Activated CD8-positive, alpha-beta memory T cell treated with anti-CD3 and anti-CD28 coated beads for 24 hours (primary cell): Measurements from ENCODE around the gene UBR3.
"Not testable (repeated sequence)": the region's sequence is repeated elsewhere in the genome, so short reads cannot be mapped to it uniquely, and the experiment has no call there.

ENCODE experiments used
- DNase-seq: peaks from one replicate; pipeline ENCODE4 v3.0.0-alpha.2; 2020

The UBR3 gene

DNA sequence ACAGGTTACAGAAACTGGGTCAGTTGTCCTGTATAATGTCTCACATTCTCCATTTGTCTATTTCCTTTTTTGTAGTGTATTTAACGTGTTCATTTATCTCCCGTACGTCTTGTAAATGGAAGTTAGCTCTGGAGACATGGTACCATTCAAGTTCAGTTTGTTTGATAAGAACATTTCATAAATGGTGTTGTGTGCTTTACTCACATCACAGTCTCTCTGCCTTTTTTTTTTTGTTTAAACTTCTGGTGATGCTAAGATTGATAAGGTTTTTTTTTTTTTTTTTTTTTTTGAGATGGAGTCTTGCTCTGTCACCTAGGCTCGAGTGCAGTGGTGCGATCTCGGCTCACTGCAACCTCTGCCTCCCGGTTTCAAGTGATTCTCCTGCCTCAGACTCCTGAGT is 41.7 kb downstream of the UBR3 start:
- no peak for DNase-seq

DNA sequence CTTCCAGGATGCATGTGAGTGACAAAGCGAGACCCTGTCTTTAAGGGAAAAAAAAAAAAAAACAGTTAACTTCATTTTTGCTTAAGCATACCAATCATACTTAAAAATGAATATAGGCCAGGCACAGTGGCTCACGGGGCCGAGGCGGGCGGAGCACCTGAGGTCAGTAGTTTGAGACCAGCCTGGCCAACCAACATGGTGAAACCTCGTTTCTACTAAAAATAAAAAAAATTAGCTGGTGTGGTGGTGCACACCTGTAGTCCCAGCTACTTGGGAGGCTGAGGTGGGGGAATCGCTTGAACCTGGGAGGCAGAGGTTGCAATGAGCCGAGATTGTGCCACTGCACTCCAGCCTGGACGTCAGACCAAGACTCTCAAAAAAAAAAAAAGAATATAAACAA is 44.1 kb downstream of the UBR3 start:
- not testable (repeated sequence) for DNase-seq

DNA sequence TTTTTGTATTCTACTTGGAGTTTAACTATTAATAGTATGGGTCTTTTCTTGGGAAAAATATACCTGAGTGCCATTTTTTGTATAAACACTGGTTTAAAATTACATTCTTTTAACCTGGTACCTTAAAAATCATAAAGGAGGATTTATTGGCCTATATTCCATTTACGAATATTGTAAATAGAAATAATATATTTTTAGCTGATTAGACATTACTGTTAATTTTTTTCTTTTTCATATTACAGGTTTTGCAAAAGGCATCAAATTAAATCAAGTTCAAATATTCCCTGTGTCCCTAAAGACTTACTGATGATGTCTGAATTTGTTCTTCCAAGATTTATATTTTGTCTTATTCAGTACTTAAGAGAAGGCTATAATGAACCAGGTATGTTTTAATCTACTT is 44.7 kb downstream of the UBR3 start:
- DNase-seq: no peak

DNA sequence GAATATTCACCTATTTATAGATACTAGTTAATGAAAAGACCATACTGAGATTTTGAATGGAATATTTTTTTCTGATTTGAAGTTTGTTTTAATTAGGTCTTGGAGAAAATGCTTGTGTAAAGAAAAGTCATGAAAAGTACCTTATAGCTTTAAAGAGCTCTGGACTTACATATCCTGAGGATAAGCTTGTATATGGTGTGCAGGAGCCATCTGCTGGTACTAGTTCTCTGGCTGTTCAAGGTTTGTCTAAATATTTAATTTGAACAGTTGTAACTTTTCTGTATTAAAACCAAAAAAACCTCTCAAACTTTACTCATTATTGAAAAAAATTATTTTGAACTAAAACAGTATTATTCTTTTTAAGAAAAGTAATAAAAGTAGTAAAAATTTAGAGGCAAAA is 50.1 kb downstream of the UBR3 start:
- DNase-seq: no peak

DNA sequence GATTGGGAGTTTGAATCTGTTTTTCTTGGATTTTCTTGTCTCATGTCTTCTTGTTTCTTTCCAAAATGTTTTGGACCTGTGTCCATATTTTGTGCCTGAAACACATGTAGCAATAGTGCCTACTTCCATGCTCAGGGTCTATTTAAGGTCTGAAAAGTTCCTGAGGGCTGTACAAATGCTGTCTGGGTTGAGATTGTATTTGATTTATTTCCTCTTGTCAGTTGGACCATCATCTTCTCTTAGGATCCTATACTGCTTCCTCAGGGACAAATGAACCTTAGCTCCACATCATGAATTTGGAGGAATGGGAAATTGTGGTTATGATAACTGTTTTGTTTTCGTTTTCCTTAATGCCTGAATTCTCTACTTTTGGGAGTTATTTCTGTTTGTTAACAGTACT is 59.9 kb downstream of the UBR3 start:
- no peak for DNase-seq

DNA sequence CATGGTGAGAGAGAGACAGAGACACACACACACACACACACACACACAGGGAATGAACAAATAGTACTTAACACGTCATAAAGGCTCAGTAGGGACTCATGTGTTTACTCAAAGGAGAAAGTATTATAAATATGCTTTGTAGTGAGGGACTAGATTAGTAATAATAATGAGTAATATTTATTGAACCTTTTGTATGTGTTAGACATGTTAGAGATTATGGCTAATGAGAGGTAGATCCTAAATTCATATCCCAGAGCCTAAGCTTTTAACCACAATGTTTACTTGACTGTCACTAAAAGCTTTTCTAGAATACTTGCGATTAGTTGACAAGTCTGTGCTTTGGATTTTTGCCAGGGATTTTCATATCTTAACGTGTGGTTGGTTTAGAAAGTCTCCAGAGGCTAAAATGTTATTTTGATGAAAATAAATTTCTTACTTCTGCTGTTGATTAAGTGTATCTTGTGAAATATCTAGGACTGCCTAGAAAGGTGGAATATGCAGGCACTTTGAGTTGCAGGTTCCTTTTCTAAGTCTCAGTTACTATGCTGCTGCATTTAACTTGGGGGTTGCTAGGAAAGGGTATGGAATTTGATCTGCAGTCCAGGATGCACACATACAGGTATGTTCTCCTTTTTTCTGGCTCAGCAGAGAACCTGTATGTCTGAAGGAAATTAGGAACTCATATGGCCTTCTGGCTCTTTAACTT is 64.5 kb downstream of the UBR3 start:
- no peak for DNase-seq

DNA sequence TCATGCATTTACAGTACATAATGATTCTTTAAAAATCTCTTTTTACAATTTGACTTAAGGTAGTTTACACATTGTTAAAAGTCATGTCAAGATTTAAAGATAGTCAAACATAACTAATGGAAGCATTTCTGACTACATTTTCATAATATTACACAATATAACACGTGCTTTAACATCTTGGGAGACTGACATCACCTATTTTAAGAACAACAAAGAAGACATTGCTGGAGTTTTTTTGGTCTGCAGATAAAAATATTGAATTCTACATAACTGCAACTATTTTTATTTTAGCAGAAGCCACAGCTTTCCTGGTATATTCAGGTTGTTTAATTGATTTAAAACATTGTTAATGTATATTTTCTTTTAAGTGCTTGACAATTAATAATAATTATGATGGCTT is 65.7 kb downstream of the UBR3 start:
- no peak for DNase-seq

DNA sequence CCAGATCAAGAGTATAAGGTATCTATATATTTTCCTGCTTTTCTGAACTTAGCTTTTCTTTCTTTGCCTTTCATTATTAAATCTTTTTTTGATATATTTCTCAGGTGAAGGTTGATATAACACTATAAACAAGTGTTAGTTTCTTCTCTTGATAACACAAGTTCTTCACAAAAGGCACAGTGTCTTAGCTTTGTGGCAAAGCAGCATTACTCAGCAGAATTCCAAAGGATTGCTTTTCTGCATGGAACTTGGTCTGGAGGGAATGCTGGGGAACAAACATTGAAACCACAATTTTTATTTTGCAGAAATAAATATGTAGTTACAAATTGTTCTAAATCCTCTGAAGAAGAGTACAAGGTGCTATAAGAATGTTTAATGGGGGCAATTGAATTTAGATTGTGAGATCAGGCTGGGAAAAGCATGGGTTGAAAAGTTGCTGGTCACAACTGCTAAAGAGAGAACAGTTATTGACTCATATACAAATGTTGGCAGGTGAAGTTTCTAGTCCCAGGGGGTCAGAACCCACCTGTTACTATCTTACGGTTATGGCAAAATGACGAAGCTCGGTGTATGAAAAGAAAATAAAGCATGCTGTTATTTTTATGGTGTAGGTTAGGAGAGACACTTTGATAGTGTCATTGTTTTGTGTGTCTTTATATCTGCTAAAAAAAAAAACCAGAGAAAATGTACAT is 68.2 kb downstream of the UBR3 start:
- DNase-seq: no peak

DNA sequence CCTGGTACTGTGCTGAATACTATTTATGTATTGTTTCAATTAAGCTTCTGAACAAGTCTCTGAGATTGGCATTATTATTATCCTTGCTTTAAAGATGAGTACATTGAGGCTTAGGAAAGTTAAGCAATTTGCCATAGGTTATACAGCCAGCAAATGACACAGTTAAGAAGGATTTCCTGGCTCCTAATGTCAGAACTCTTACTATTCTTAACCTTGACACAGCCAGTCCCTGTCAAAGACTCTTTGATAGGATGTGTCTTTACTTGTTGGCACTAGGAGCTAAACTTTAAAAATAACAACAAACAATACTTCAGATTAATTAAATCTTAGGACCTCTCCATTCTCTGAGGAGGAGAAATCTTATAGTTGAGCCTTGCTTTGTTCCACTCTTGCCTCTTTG is 70.6 kb downstream of the UBR3 start:
- no peak for DNase-seq

DNA sequence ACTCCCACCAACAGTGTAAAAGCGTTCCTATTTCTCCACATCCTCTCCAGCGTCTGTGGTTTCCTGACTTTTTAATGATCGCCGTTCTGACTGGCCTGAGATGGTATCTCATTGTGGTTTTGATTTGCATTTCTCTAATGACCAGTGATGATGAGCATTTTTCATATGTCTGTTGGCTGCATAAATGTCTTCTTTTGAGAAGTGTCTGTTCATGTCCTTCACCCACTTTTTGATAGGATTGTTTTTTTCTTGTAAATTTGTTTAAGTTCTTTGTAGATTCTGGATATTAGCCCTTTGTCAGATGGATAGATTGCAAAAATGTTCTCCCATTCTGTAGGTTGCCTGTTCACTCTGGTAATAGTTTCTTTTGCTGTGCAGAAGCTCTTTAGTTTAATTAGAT is 72.8 kb downstream of the UBR3 start:
- not testable (repeated sequence) for DNase-seq

DNA sequence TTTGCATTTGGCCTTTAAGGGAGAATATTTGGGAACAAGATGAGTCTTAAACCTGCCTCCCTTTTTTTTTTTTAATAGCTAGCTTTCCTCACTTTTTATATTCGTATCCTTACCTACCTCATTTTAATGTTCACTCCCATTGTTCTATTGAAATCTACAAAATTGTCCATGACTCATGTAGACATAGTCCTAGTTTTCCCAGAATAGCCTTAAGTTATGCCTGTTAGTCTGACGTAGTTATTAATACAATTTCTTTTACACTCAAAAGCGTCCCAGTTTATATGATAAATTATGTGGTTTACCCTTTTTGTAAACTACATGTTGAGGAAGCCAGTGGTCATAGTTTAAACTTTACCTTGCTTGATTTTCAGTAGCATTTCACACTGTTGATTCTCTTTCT is 73.4 kb downstream of the UBR3 start:
- DNase-seq: no peak

DNA sequence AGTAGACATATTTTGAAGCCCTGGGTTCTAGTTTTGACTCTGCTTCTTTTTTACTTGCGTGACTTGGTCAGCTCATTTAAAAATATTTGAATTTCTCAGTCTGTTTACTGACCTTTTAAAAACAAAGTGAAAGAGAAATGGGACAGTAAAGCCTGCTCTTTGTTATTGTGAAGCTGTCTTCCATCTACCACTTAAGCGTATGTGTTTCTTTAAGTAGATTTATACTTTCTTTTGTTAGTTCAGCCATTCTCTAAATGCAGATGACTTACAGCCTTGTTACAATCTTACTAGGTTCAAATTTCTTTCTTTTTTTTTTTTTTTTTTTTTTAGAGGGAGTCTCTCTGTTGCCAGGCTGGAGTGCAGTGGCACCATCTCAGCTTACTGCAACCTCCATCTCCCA is 79.5 kb downstream of the UBR3 start:
- no peak for DNase-seq

DNA sequence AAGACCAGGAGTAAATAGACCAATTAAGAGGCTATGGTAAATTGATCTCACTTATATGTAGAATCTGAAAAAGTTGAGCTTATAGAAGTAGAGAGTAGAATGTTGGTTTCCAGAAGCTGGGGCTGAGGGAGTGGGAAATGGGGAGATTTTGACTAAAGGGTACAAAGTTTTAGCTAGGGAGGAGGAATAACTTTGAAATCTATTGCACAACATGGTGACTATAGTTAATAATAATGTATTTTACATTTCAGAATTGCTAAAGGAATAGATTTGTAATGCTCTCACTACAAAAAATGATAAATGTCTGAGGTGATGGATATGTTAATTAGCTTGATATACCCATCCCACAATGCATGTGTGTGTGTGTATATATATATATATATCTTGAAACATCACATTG is 82.1 kb downstream of the UBR3 start:
- no peak for DNase-seq

DNA sequence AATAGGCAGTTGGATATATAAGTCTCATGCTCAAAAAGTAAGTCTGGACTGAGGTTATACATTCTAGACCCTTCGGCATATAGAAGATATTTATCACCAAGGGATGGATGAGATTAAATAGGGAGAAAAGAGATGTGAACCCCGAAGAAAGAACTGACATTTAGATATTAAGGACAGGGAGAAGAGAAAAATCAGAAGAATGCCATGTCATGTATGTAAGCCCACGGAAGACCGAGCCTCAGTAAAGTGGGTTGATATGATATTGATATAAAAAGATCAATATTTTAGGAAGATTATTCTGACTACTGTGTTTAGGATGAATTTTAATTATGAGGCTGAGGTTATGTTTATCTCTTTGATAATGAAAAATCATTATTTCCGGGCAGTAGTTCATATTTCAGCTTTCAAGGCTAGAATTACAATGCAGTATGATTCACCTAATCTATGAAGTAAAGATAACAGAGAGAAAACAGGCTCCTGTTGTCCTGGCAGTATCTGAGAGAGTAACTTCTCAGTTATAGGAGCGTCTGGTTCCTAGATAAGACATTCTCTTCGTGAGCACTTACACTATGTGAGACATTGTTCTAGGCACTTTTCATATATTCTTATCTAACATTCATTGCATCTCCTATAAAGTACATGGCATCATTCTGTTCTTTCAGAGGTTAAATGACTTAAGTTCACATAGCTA is 83.0 kb downstream of the UBR3 start:
- DNase-seq: no peak

DNA sequence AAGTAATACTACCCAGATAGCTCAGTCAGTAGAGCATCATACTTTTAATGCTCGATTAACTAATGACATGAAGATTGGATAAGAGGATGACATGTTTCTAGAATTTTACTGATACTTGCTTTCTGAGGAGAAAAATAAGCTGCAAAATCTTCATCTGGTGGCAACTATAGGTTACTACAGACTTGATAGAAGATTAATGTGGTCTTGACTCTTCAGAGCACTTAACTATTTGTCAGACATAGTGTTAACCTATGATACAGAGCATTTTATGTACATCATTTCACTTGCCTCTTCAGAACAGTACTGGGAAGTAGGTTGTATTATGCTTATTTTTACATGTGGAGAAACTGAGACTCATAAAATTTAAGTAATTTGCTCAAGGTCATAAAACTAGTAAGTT is 83.9 kb downstream of the UBR3 start:
- DNase-seq: no peak

DNA sequence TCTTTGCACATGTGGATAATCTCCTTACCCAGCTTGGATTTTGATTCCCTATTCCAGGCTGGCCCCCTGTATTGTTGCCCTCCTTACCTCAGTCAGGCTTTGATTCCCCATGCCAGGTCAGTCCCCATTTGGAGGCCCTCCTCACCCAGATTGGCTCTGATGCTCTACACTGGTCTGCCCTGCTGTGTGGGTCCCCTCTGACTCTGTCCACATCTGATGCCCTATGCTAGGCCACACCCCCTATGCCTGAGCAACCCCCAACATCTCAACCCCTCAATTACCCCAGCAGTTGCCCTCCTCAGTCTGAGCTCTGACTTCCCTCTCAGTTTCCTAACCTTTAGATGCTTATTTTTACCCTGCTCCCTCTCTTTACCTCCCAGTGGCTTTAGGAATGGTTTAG is 89.4 kb downstream of the UBR3 start:
- DNase-seq: no peak

DNA sequence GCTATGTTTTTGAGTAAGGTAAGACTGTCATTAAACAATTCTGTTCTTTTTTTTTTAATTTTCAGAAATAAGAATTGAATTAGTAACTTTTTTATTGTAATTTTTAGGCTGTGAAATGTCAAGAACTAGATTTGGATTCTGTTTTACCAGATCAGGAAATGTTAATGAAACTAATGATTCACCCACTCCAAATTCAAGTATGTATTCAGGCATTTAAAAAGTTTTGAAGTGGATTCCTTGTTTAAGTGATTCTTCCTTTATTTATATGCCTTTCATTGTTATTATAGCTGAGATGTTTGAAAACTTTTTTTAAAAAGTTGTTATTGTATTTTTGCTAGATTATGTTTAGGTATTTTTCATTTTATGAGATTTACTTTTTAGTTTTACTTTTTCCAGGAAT is 96.7 kb downstream of the UBR3 start:
- no peak for DNase-seq

DNA sequence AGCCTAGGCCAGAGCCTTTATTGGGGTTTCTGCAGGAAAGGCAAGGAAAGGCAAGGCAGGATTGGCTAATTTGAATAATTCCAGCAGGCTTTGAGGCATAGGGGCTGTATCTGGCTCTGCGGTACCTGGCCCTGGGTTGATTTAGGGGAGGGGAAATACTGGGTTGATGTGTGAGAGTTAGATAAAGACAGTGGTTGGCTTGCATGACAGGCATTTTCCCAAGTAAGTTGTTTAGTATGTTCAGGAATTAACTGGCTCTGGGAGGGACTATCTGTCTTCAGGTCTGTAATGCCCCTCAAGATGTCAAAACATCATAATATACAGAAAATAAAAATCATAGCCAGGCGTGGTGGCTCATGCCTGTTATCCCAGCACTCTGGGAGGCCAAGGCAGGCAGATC is 98.7 kb downstream of the UBR3 start:
- DNase-seq: no peak

DNA sequence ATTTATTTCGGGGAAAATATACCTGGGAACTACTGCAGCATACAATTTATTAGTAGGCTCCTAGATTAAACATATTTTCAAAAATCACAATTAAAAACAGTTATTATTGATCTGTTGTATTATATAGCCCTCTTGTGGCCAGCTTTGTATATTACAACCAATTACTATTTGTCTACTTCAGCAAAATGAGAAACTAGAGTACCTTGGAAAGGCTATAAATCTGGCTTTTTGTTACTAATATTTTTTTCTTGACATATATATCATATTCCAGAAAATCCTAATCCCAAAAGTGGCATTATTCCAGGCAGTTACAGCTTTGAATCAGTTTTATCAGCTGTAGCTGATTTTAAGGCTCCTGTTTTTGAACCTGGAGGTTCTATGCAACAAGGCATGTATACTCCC is 101.2 kb downstream of the UBR3 start:
- no peak for DNase-seq

DNA sequence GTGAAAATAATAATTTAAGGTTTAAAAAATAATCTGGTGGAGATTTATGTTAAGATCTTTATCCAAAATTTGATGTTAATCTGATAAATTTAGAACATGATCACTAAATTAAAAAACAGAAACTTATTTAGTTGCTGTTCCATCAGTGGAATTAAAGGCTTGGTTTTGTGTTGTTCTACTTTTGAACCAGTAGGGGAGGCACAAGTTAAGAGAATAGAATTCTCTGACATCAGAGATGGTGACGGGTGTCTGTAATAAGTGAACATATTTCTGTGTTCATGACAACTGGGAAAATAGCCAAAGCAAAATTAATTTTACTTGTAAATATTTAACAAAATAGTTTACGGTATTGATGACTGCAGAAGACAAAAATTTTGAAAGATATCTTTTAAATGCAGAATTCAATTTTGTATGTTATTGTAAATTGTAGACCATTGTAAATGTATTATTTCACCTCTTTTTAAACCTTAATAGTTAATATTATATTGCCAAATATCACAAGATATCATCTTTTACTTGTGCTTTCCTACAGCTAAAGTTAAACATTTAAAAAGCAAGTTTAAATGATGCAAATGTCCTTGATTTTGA is 106.0 kb downstream of the UBR3 start:
- no peak for DNase-seq

DNA sequence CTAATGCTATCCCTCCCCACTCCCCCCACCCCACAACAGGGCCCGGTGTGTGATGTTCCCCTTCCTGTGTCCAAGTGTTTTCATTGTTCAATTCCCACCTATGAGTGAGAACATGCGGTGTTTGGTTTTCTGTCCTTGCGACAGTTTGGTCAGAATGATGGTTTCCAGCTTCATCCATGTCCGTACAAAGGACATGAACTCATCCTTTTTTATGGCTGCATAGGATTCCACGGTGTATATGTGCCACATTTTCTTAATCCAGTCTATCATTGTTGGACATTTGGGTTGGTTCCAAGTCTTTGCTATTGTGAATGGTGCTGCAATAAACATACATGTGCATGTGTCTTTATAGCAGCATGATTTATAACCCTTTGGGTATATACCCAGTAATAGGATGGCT is 109.4 kb downstream of the UBR3 start:
- not testable (repeated sequence) for DNase-seq

DNA sequence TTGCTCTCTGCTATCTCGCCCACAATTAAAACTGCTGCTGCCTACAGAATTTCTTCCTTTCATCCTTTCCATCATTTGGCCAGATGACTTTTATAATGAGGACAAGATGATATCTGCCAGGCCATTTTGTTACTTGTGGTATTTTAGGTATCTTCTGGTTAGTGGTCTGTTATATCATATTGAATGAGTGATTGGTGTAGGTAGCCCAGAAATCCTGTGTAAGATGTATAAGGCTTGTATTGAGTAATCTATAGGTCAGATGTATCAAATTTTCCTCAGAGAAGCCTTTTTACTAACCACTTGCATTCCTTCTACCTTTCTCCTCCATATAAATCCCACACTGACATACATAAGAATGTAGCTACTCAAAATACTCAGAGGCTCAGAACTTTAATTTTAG is 118.3 kb downstream of the UBR3 start:
- no peak for DNase-seq

DNA sequence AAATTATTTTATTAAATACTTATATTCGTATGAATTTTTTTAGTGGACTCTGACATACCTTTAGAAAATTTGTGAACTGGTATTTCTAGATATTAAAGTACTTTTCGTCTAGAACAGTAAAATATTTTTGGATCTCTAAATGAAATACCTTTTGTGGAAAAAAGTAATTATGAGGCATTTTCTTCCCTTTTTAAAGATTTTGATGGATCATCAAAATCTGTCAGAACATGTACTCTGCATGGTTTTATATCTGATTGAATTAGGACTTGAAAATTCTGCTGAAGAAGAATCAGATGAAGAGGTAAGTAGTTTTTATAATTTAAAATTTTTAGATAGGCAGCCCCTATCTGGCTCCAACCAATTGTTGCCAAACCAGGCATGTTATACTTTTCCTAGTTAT is 118.8 kb downstream of the UBR3 start:
- DNase-seq: no peak

DNA sequence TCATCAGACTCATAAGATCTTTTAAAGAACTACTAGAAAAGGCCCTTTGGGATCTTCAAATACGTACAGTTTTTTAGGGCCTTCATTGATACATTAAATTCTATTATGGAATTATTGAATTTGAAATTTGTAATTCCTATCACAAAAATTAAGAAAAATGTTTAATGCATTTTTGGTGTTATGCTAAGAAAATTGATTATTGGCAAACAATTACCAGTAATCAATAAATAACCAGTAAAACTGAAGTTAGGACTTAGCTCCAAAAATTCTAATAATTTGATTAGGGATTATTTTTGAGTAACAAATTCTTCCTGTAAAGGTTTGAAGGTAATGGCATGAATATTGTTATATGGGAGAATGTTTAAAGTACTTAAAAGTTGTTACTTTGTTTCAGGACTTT is 119.3 kb downstream of the UBR3 start:
- DNase-seq: no peak
